ENCODE measurements around the gene MOV10L1.

DNA sequence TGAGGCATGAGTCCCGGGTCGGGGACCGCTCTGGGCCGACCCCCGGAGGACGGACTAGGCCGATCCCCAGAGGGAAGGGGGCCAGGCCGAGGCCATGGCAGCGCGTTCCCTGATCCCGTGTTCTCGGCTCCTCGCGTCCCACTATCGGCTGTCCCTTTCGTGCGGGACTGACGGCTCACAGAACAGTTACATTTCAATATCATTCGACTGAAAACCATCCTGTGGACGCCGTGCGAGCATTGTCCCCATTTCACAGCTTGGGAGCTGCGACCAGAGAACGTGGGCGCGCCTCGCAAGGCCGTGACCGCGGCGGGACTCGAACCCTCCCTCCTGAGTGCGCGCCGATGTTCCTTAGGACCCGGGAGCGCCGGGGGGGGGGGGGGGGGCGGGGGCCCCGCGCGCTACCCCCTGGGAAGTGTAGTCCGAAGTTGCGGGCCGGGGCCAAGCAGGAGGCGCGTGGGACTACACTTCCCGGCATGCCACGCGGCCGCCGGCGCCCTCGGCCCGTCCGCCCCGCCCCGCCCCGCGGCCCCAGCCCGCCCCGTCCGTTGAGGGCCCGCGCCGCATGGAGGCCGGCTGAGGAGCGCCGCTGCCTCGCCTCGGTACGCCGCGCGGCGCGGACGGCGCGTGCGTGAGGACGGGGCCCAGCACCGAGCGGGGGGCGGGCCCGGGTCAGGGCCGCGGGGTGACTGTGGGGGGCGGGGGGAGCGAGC is 95.7 kb downstream of the MOV10L1 start, which contains the start of gene TRABD:
- TF ChIP-seq EZH2 (IDR thresholded peaks at IDR 0.05; ENCODE audit: low read length, missing control alignments): no peak
- no peak for TF ChIP-seq CTCF (conservative IDR thresholded peaks at IDR 0.05 in 1 of 2, IDR thresholded peaks at IDR 0.05 in 1 of 2; ENCODE audit: low read depth in 1 of 2, low read length in 2 of 2)

Measured in fibroblast of lung (primary cell).